Psoas muscle (tissue), 8 donors: ENCODE data around the gene FER. TPM values are rescaled to one million over a fixed set of nuclear protein-coding genes. Genes with fewer than 3 reads are reported as not detected.
"Not testable (repeated sequence)": the region's sequence is repeated elsewhere in the genome, so short reads cannot be mapped to it uniquely, and the experiment has no call there.

Experiments
- ATAC-seq, 4 donors: fragments of 200-7000 bp; cut with Tn5 transposase; one replicate each; pipeline ENCODE4 v1.9.1; 2020; ENCODE audit warnings: moderate library complexity in 3 of 4, mild to moderate bottlenecking in 2 of 4
- DNase-seq, 2 donors: peaks; one replicate each; pipeline ENCODE4 v3.0.0-alpha.2; 2020
- H3K27ac ChIP-seq: fragments of 200-600 bp; one replicate; pipeline ENCODE4 v1.8.0; 2022
- H3K27me3 ChIP-seq, 3 donors: fragments of 200-600 bp in 1 of 3; one replicate each; pipeline versions ENCODE4 v1.6.1 to v1.8.0; 2013 to 2022; ENCODE audit warnings: low read length in 2 of 3, mild to moderate bottlenecking in 2 of 3, moderate library complexity in 1 of 3; ENCODE audit not compliant: insufficient read depth in 3 of 3
- H3K36me3 ChIP-seq, 2 donors: fragments of 200-600 bp in 1 of 2; one replicate each; pipeline versions ENCODE4 v1.6.1 to v1.8.0; 2013 to 2022; ENCODE audit warnings: low read depth in 1 of 2, mild to moderate bottlenecking in 1 of 2, moderate library complexity in 1 of 2; ENCODE audit not compliant: insufficient read depth in 1 of 2
- H3K4me1 ChIP-seq: fragments of 200-600 bp; one replicate; pipeline ENCODE4 v1.8.0; 2022
- H3K4me3 ChIP-seq: fragments of 200-600 bp; one replicate; pipeline ENCODE4 v1.8.0; 2022; ENCODE audit warnings: mild to moderate bottlenecking
- H3K9me3 ChIP-seq: fragments of 200-600 bp; one replicate; pipeline ENCODE4 v1.8.0; 2022
- WGBS, 3 donors: extraction: QIAGEN DNeasy Blood & Tissue Kit; methylation state at CpG; one replicate each; pipeline versions ENCODE4 v1.1.6 to v1.1.7; 2013; 5-methylcytosine and 5-hydroxymethylcytosine counted together
- intact Hi-C, 2 donors: fragments of 100-400 bp; cut with DNase I; formaldehyde crosslinking; loops; one replicate each; pipeline versions ENCODE4 v1.11.0 to v1.14.2; 2022
- polyA plus RNA-seq, 3 donors: library from polyadenylated mRNA; stranded (reverse); fragments of 200-250 nt; gene quantifications; one replicate each; pipeline ENCODE4 v1.2.3, GENCODE V29; 2013
- total RNA-seq, 4 donors: library from RNA; stranded (reverse); fragmentation: NEBNext Ultra II Directional in 2 of 4; extraction: Animal tissue kit (Norgen Biotek cat#: 25700) in 2 of 4; gene quantifications; one replicate each; pipeline versions ENCODE4 v1.2.1 to v1.2.4, GENCODE V29; 2021 to 2023
- TF ChIP-seq, protein P1 (sequence below): fragments of 200-600 bp; IDR thresholded peaks from one replicate; pipeline ENCODE4 v1.8.0; 2022; ENCODE audit warnings: antibody characterized with exemption
- donor health status: healthy with polysubstance abuse.
- donor health status: DM: no; HTN: no; CAD: no; lungs with moderate emphysema.
- donor health status: Bipolar disorder and iron deficiency.
- donor health status: healthy.
- donor health status: DM: yes; HTN: yes; CAD: no.
- donor health status: DM: no; HTN: no; CAD: no.
- donor health status: DM: no; HTN: no; CAD: no.
- donor health status: DM: yes; HTN: yes; CAD: no.

The FER gene
- total and polyA plus RNA-seq, 7 donors, result 0.66 to 7.6 (median 4.6) TPM

DNA sequence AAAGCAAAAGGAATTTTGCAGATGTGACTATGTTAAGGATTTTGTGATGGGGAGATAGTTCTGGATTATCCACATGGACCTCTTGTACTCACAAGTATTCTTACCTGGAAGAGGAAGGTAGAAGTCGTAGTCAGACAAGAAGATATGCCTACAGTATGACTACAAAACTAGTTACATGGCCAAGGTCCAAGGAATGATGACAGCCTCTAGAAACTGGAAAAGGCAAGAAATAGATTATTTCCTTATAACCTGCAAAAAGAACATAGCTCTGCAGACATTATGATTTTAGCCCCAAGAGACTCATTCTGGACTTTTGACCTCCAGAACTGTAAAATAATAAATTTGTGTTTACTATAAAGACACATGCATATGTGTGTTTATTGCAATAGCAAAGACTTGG, 226.9 kb downstream of the FER start:
- Histone ChIP-seq H3K27me3 (no peaks in the 10 kb centered on the region), H3K27ac (no peak overlapping the region), H3K9me3 (no peaks in the 10 kb centered on the region), H3K36me3 (no peaks in the 10 kb centered on the region), H3K4me1 (no peaks in the 10 kb centered on the region), H3K4me3 (no peak overlapping the region)
- DNase-seq, result no peak
- TF ChIP-seq, protein P1, sequence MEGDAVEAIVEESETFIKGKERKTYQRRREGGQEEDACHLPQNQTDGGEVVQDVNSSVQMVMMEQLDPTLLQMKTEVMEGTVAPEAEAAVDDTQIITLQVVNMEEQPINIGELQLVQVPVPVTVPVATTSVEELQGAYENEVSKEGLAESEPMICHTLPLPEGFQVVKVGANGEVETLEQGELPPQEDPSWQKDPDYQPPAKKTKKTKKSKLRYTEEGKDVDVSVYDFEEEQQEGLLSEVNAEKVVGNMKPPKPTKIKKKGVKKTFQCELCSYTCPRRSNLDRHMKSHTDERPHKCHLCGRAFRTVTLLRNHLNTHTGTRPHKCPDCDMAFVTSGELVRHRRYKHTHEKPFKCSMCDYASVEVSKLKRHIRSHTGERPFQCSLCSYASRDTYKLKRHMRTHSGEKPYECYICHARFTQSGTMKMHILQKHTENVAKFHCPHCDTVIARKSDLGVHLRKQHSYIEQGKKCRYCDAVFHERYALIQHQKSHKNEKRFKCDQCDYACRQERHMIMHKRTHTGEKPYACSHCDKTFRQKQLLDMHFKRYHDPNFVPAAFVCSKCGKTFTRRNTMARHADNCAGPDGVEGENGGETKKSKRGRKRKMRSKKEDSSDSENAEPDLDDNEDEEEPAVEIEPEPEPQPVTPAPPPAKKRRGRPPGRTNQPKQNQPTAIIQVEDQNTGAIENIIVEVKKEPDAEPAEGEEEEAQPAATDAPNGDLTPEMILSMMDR, result no peak
- intact Hi-C loops, result no loop called here
- ATAC-seq, result no peak
- 96 to 100% (median 100%) methylated on average over 1 of the region's 1 CpG for WGBS, 3 donors

DNA sequence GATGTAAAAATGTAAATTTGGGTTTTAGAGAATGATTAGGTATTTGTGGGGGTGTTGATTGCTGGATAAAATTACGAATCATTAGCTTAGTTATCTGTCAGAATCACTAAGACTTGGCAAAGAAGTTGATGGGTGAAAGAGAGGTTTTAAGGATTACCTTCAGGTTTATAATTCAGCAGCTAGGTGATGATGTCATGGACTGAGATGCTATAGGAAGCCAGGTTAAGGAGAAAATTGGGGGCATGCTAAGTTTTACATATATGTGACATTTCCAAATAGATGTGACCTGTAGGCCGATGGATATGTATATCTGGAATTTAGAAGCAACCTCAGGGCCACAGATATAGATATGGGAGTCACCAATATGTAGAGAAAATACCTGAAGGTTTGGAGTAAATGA, 228.0 kb downstream of the FER start:
- DNase-seq, result no peak
- no peaks in the 10 kb centered on the region for H3K4me1 ChIP-seq
- no peaks in the 10 kb centered on the region for H3K27me3 ChIP-seq
- 96 to 97% (median 97%) methylated on average over 2 of the region's 2 CpGs for WGBS, 3 donors
- intact Hi-C loops, result no loop called here
- ATAC-seq, result no peak
- H3K27ac ChIP-seq, result no peak overlapping the region
- H3K9me3 ChIP-seq, result no peaks in the 10 kb centered on the region
- H3K36me3 ChIP-seq, result no peaks in the 10 kb centered on the region
- TF ChIP-seq, protein P1, result no peak
- H3K4me3 ChIP-seq, result no peak overlapping the region

DNA sequence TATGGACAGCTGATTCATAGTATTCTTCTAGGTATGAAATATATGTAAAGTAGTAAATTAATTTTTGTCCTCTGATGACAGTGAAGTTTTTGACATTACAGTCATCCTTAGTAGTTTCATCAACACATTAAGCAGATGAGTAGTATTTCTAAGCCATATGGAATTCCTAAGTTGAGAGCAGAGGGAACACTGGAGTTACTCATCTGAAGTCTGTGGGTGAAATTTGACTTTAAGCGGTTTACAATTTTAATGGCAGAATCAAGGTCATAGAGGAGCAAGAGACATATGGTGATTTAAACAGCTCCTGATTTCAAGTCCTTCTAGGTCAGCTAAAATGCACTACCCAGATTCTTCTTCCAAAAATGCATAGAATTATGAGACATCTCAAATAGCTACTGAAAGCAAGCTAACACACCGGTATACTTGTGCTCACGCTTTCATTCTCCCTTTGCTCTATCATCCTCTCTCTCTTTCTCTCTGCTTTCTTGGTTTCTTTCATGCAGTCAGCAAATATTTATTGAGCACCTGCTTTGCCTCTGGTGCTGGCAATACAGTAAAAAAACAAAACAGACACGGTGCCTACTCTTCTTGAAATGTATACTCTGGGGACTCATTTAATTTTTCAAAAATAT, 235.9 kb downstream of the FER start:
- 50 to 86% (median 85%) methylated on average over 4 of the region's 4 CpGs for WGBS, 3 donors
- no peaks in the 10 kb centered on the region for H3K4me1 ChIP-seq
- no peak overlapping the region for H3K27ac ChIP-seq
- ATAC-seq (no peak), DNase-seq (no peak)
- TF ChIP-seq, protein P1, result no peak
- no peak overlapping the region for H3K4me3 ChIP-seq
- intact Hi-C loops, result no loop called here
- H3K9me3 ChIP-seq, result no peaks in the 10 kb centered on the region
- no peaks in the 10 kb centered on the region for H3K36me3 ChIP-seq
- no peaks in the 10 kb centered on the region for H3K27me3 ChIP-seq

DNA sequence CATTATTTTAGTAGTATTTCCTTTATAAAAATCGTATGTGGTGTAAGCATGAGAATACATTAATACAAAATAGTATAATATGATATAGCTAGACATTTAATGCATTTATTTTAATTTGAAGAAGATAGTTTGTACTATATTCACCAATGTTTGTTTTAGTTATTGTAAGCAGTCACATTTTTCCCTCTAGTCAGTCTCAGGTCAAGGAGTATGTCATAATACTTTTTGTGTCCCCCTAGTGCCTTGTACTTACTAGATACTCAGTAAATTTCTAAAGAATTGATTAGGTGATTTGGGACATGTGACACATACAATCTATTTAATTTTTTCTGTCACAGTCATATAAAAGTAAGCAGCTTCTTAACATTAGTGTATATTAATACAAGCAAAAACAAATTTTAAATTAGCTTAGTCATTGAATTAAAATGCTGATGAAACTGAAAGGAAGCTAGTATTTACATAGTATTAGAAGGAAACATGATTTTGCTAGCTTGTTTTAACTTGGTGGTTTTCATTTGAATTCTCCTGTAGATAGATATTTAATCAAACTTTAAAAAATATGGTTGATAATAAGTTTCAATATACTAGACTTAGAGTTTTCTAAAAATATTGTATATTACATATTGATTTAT, 242.2 kb downstream of the FER start:
- intact Hi-C loops, result no loop called here
- TF ChIP-seq, protein P1, result no peak
- no peaks in the 10 kb centered on the region for H3K36me3 ChIP-seq
- no peak for ATAC-seq
- no peak overlapping the region for H3K4me3 ChIP-seq
- DNase-seq, result no peak
- no peaks in the 10 kb centered on the region for H3K27me3 ChIP-seq
- WGBS, 3 donors, result 81 to 90% (median 86%) methylated on average over 1 of the region's 1 CpG
- H3K9me3 ChIP-seq, result peaks cover 8% of the 10 kb centered on the region
- no peak overlapping the region for H3K27ac ChIP-seq
- H3K4me1 ChIP-seq, result no peaks in the 10 kb centered on the region

DNA sequence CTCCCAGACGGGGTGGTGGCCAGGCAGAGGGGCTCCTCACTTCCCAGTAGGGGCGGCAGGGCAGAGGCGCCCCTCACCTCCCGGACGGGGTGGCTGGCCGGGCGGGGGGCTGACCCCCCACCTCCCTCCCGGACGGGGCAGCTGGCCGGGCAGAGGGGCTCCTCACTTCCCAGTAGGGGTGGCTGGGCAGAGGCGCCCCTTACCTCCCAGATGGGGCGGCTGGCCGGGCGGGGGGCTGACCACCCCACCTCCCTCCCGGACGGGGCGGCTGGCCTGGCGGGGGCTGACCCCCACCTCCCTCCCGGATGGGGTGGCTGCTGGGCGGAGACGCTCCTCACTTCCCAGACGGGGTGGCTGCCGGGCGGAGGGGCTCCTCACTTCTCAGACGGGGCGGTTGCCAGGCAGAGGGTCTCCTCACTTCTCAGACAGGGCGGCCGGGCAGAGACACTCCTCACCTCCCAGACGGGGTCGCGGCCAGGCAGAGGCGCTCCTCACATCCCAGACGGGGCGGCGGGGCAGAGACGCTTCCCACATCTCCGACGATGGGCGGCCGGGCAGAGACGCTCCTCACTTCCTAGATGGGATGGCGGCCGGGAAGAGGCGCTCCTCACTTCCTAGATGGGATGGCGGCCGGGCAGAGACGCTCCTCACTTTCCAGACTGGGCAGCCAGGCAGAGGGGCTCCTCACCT, 244.8 kb downstream of the FER start:
- ATAC-seq, H3K9me3 ChIP-seq, intact Hi-C loops, DNase-seq, H3K4me1 ChIP-seq, H3K36me3 ChIP-seq, H3K27me3 ChIP-seq, H3K4me3 ChIP-seq, H3K27ac ChIP-seq: not testable (repeated sequence)
- WGBS, 3 donors, result 90 to 98% (median 95%) methylated on average over 15 to 39 of the region's 47 CpGs

DNA sequence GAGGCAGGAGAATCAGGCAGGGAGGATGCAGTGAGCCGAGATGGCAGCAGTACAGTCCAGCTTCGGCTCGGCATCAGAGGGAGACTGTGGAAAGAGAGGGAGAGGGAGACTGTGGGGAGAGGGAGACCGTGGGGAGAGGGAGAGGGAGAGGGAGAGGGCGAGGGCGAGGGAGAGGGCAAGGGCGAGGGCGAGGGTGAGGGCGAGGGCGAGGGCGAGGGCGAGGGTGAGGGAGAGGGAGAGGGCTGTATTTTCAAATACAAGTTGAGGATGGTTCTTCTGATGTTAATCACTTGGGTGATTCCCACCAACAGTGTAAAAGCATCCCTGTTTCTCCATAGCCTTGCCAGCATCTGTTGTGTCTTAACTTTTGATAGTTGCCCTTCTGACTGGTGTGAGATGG, 245.7 kb downstream of the FER start:
- H3K27ac ChIP-seq, DNase-seq, H3K27me3 ChIP-seq, H3K36me3 ChIP-seq, H3K4me1 ChIP-seq, ATAC-seq, H3K9me3 ChIP-seq, H3K4me3 ChIP-seq, intact Hi-C loops: not testable (repeated sequence)
- WGBS, 3 donors, result 90 to 98% (median 94%) methylated on average over 6 to 12 of the region's 12 CpGs
